HG03066 (cell line): Measurements from ENCODE around the gene IQGAP3.

ENCODE experiments used
- ATAC-seq: cut with Tn5 transposase; IDR thresholded peaks from one replicate; pipeline ENCODE4 v1.9.1; 2021; ENCODE audit warnings: low read depth; ENCODE audit not compliant: unreplicated experiment

IQGAP3 gene

GRCh38 chr1:156522443-156522970 is 49.9 kb downstream of the IQGAP3 start:
- no peak for ATAC-seq

- ATAC-seq: no peak
Observed at GRCh38 chr1:156517748-156518147, 54.6 kb downstream of the IQGAP3 start.

GRCh38 chr1:156516821-156517220 is 55.5 kb downstream of the IQGAP3 start:
- no peak for ATAC-seq

GRCh38 chr1:156515956-156516355 is 56.4 kb downstream of the IQGAP3 start:
- no peak for ATAC-seq

- ATAC-seq: no peak
Observed at GRCh38 chr1:156513185-156513584, 59.2 kb downstream of the IQGAP3 start.

- no peak for ATAC-seq
Observed at GRCh38 chr1:156511644-156512043, 60.7 kb downstream of the IQGAP3 start.

GRCh38 chr1:156510709-156511108 is 61.7 kb downstream of the IQGAP3 start:
- ATAC-seq: no peak

GRCh38 chr1:156509424-156510034 is 62.8 kb downstream of the IQGAP3 start:
- no peak for ATAC-seq

- no peak for ATAC-seq
Observed at GRCh38 chr1:156508955-156509234, 63.5 kb downstream of the IQGAP3 start.

- no peak for ATAC-seq
Observed at GRCh38 chr1:156508205-156508954, 64.0 kb downstream of the IQGAP3 start.

GRCh38 chr1:156506450-156506849 is 65.9 kb downstream of the IQGAP3 start:
- ATAC-seq: no peak

GRCh38 chr1:156505679-156506298 is 66.6 kb downstream of the IQGAP3 start:
- ATAC-seq: no peak

GRCh38 chr1:156504821-156505678 is 67.3 kb downstream of the IQGAP3 start:
- peak; percentile 39 for ATAC-seq

- no peak for ATAC-seq
Observed at GRCh38 chr1:156504438-156504813, 67.9 kb downstream of the IQGAP3 start.

- ATAC-seq: no peak
Observed at GRCh38 chr1:156503698-156504437, 68.5 kb downstream of the IQGAP3 start.

GRCh38 chr1:156502894-156503697 is 69.3 kb downstream of the IQGAP3 start:
- ATAC-seq: no peak

- ATAC-seq: no peak
Observed at GRCh38 chr1:156502391-156502893, 69.9 kb downstream of the IQGAP3 start.

GRCh38 chr1:156500793-156501506 is 71.4 kb downstream of the IQGAP3 start:
- ATAC-seq: peak; percentile 45

GRCh38 chr1:156500543-156500792 is 71.9 kb downstream of the IQGAP3 start, which contains the start of gene MEF2D:
Gene MEF2D, minus strand, starts transcription at chr1:156500775. Its CDS starts 17,483 bp downstream, at chr1:156483292.
- no peak for ATAC-seq
